Measurements from ENCODE around the gene PRL. TPM values are rescaled to one million over a fixed set of nuclear protein-coding genes. Genes with fewer than 3 reads are reported as not detected.

Gene PRL
- total and polyA plus RNA-seq, 4 donors, result not detected

- Histone ChIP-seq H3K4me1 (ENCODE audit: control insufficient read depth in 4 of 4, insufficient read depth in 4 of 4, low read length in 3 of 4) (no peaks in the 10 kb centered on the region), H3K4me3 (ENCODE audit: low read depth in 1 of 3, low read length in 3 of 3) (no peak overlapping the region), H3K27me3 (ENCODE audit: control insufficient read depth in 4 of 4, insufficient read depth in 4 of 4, low read length in 3 of 4) (peaks cover 0 to 2% (median 0%) of the 10 kb centered on the region in 4 donors), H3K9ac (ENCODE audit: low read depth in 1 of 2, low read length in 2 of 2) (no peak overlapping the region), H3K9me3 (ENCODE audit: control insufficient read depth in 4 of 4, low read length in 3 of 4) (no peaks in the 10 kb centered on the region), H3K27ac (ENCODE audit: low read depth in 1 of 2, low read length in 2 of 2) (no peak overlapping the region), H3K36me3 (ENCODE audit: control insufficient read depth in 4 of 4, insufficient read depth in 3 of 4, low read depth in 1 of 4, low read length in 3 of 4) (no peaks in the 10 kb centered on the region)
- TF ChIP-seq RAD21 (IDR thresholded peaks at IDR 0.05) (no peak), MAX (IDR thresholded peaks at IDR 0.05) (no peak), TAF1 (conservative IDR thresholded peaks at IDR 0.05) (no peak), EGR1 (IDR thresholded peaks at IDR 0.05; ENCODE audit: low read depth in 2 of 2) (no peak), NR2F2 (IDR thresholded peaks at IDR 0.05) (no peak), ATF3 (IDR thresholded peaks at IDR 0.05) (no peak), GABPA (IDR thresholded peaks at IDR 0.05 in 1 of 2, conservative IDR thresholded peaks at IDR 0.05 in 1 of 2) (no peak), CTCF (IDR thresholded peaks at IDR 0.05; ENCODE audit: low read depth, low read length, missing input control) (no peak), HNF4A (conservative IDR thresholded peaks at IDR 0.05) (no peak), ZBTB33 (IDR thresholded peaks at IDR 0.05) (no peak)
- 29% methylated on average over 1 of the region's 1 CpG for WGBS
- no peak for DNase-seq (ENCODE audit: low spot score)
Observed at GRCh38 chr6:22302838-22303237, 6.0 kb upstream of the PRL start.

- TF ChIP-seq RAD21 (IDR thresholded peaks at IDR 0.05), result no peak
- no peak for TF ChIP-seq REST (IDR thresholded peaks at IDR 0.05)
- TF ChIP-seq FOXA1 (IDR thresholded peaks at IDR 0.05), result no peak
- TF ChIP-seq ZBTB33 (IDR thresholded peaks at IDR 0.05), result no peak
- no peak for TF ChIP-seq MAX (IDR thresholded peaks at IDR 0.05)
- TF ChIP-seq HNF4A (conservative IDR thresholded peaks at IDR 0.05), result no peak
- TF ChIP-seq EGR1 (IDR thresholded peaks at IDR 0.05; ENCODE audit: low read depth in 2 of 2), result no peak
- Histone ChIP-seq H3K4me1 (ENCODE audit: control insufficient read depth in 4 of 4, insufficient read depth in 4 of 4, low read length in 3 of 4) (no peaks in the 10 kb centered on the region), H3K9me3 (ENCODE audit: control insufficient read depth in 4 of 4, low read length in 3 of 4) (no peaks in the 10 kb centered on the region), H3K9ac (ENCODE audit: low read depth in 1 of 2, low read length in 2 of 2) (no peak overlapping the region), H3K36me3 (ENCODE audit: control insufficient read depth in 4 of 4, insufficient read depth in 3 of 4, low read depth in 1 of 4, low read length in 3 of 4) (no peaks in the 10 kb centered on the region), H3K4me3 (ENCODE audit: low read depth in 1 of 3, low read length in 3 of 3) (no peak overlapping the region), H3K27ac (ENCODE audit: low read depth in 1 of 2, low read length in 2 of 2) (no peak overlapping the region), H3K27me3 (ENCODE audit: control insufficient read depth in 4 of 4, insufficient read depth in 4 of 4, low read length in 3 of 4) (peaks cover 0 to 2% (median 0%) of the 10 kb centered on the region in 4 donors)
- WGBS, result 62% methylated on average over 4 of the region's 4 CpGs
- DNase-seq (ENCODE audit: low spot score), result no peak
Observed at GRCh38 chr6:22300273-22300998, 3.6 kb upstream of the PRL start.

All from liver (tissue), 9 donors.